IMR-90 (cell line): ENCODE results near the gene SHROOM4.

Experiments
- CHD1 ChIP-seq: IDR thresholded peaks from 2 replicates; pipeline ENCODE4 v1.6.1; 2012; ENCODE audit warnings: low read depth, low read length, improper control_type of control experiment
- CTCF ChIP-seq: conservative IDR thresholded peaks from 2 replicates; pipeline ENCODE4 v1.5.1; 2012; ENCODE audit warnings: mild to moderate bottlenecking, low read depth, low read length, improper control_type of control experiment
- FOS ChIP-seq: fragments of 150-350 bp; IDR thresholded peaks from 2 replicates; pipeline ENCODE4 v1.6.1; 2016; ENCODE audit warnings: low read depth, low read length
- MAZ ChIP-seq: IDR thresholded peaks from 2 replicates; pipeline ENCODE4 v1.6.1; 2012; ENCODE audit warnings: low read depth, mild to moderate bottlenecking, low read length, improper control_type of control experiment, moderate library complexity, borderline replicate concordance
- MXI1 ChIP-seq: IDR thresholded peaks from 2 replicates; pipeline ENCODE4 v1.6.1; 2012; ENCODE audit warnings: low read depth, mild to moderate bottlenecking, low read length, moderate library complexity, borderline replicate concordance
- NFE2L2 ChIP-seq: fragments of 150-350 bp; IDR thresholded peaks from 2 replicates; pipeline ENCODE4 v1.6.1; 2016; ENCODE audit warnings: low read depth, mild to moderate bottlenecking, low read length
- POLR2A ChIP-seq: IDR thresholded peaks from 2 replicates; pipeline ENCODE4 v1.6.1; 2012; ENCODE audit warnings: mild to moderate bottlenecking, low read depth, low read length
- RAD21 ChIP-seq: IDR thresholded peaks from 2 replicates; pipeline ENCODE4 v1.6.1; 2012; ENCODE audit warnings: low read length, improper control_type of control experiment
- RCOR1 ChIP-seq: IDR thresholded peaks from 2 replicates; pipeline ENCODE4 v1.6.1; 2012; ENCODE audit warnings: mild to moderate bottlenecking, low read length, improper control_type of control experiment; ENCODE audit not compliant: insufficient replicate concordance
- RFX5 ChIP-seq: IDR thresholded peaks from 2 replicates; pipeline ENCODE4 v1.8.0; 2012; ENCODE audit warnings: low read depth, mild to moderate bottlenecking, low read length, moderate library complexity
- USF2 ChIP-seq: fragments of 150-350 bp; IDR thresholded peaks from 2 replicates; pipeline ENCODE4 v1.6.1; 2017; ENCODE audit warnings: mild to moderate bottlenecking, antibody characterized with exemption, low read length, low read depth

- no peak for TF ChIP-seq CTCF
- TF ChIP-seq MXI1: no peak
- TF ChIP-seq RFX5: no peak
- TF ChIP-seq RCOR1: no peak
- TF ChIP-seq CHD1: no peak
- TF ChIP-seq POLR2A: no peak
- no peak for TF ChIP-seq USF2
- TF ChIP-seq FOS: no peak
- no peak for TF ChIP-seq MAZ
- TF ChIP-seq RAD21: no peak
- no peak for TF ChIP-seq NFE2L2
Observed at GRCh38 chrX:50825825-50826224, 11.8 kb upstream of the SHROOM4 start.
